Measurements from ENCODE around the gene BCKDHA.
"Not testable (repeated sequence)": the region's sequence is repeated elsewhere in the genome, so short reads cannot be mapped to it uniquely, and the experiment has no call there.

- not testable (repeated sequence) for TF ChIP-seq CTCF (IDR thresholded peaks at IDR 0.05; ENCODE audit: poor library complexity, severe bottlenecking); EZH2 (IDR thresholded peaks at IDR 0.05; ENCODE audit: borderline replicate concordance, insufficient read depth, low read length, poor library complexity, severe bottlenecking); POLR2AphosphoS5 (IDR thresholded peaks at IDR 0.05); EP300 (conservative IDR thresholded peaks at IDR 0.05; ENCODE audit: poor library complexity, severe bottlenecking); RAD21 (conservative IDR thresholded peaks at IDR 0.05)
Measured at GRCh38 chr19:41435376-41435775, 37.8 kb downstream of the BCKDHA start.

Measured in neural cell (in vitro differentiated cells).